Stimulated activated naive CD4-positive, alpha-beta T cell (primary cell): ENCODE measurements around the gene PPFIA3.
"Not testable (repeated sequence)": the region's sequence is repeated elsewhere in the genome, so short reads cannot be mapped to it uniquely, and the experiment has no call there.

Experiments used
- DNase-seq, 6 experiments: peaks; one replicate each; lab custom pipeline; 2025; lab: John Stamatoyannopoulos, UW

PPFIA3 gene

DNA sequence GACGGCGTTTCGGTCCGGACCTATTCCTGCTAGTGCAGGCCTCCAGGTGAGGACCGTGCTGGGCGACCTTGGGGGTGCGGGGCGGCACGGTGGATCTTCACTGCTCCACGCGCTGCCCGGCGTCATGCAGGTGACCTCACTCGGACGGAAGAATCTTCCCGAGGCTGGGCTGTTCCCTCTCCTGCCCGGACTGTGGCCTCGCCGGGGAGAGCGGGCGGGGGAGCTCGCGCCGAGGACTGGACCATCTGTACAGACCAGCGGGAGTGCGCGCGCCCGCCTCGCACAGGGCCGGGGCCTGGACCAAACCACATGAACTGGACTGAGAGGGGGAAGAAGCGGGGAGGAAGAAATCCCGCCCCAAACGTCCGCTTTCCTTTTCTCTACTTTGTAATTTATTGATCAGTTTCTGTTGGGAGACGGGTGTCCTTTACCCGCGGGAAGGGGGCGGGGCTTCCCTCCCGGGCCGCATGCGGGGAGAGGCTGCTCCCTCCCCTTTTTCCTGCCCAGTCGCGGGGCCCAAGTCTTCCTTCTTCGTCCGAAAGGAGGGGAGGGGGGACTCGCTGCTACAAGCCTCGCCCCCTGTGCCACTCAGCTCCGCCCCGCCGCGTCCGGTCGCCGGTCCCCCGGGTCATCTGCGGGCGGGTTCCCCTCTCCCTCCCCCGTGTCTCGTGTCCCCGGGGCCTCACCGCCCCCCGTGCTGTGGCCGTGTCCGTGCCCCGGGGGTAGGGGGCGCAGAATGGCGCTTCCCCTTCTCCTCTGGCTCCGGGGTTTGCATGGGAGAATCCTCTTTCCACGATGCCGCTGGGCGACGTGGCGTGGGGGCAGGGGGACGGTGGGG lies 31.0 kb downstream of the PPFIA3 start:
- peak in 3 of 6 experiments; percentile 7 to 45 (median 23) for DNase-seq

DNA sequence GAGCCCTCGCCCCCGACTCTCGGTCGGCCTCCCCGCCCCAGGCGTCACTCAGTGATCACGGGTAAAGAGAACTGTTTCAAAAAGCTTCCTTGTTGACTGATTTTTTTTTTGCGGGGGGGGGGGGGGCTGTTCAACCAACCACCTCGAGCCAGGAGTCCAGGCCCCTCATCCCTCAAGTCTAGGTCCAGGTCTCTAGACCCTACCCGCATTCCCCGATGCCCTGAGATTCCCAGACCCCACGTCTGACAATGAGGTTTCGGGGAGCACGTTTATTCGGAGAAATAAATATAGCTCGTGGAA lies 31.6 kb downstream of the PPFIA3 start:
- no peak for DNase-seq

DNA sequence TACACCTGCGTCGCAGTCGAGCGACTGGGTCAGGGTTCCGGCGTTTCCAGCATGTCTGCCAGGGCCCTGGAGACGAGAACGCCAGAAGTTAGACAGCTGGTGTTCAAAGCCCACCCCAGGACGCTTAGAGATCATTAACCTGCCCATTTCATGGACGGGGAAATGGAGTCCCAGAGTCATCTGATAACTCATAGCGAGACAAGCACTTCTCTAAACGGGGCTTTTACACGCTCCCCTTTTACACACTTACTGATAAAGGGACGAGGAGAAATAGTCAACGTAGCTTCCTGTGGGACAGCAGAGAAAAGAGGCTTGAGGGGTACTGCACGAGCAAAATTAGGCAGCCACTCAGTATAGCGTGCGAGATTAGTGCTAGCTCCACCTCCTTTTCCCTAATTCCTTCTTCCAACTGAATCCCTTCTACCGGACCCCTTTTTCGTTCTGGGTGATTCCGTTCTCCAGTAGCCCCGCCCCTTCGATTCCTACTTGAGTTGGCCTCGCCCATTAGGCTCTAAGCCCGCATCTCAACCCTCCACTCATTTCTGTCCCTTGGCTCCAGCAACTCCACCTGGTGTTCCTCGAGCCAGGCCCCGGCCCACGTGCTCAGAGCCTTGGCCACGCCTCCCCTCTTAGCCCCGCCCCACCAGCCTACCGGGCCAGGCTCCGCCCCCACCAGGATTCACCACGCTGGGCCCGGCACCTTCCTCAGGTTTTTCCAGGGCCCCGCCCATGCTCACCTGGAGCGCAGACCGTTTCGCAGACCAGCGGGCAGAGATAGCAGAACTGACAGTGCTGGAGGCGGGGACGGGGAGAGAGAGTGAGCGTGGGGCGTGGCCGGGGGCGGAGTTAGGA lies 32.1 kb downstream of the PPFIA3 start:
- peak in 5 of 6 experiments; percentile 12 to 45 (median 22) for DNase-seq

DNA sequence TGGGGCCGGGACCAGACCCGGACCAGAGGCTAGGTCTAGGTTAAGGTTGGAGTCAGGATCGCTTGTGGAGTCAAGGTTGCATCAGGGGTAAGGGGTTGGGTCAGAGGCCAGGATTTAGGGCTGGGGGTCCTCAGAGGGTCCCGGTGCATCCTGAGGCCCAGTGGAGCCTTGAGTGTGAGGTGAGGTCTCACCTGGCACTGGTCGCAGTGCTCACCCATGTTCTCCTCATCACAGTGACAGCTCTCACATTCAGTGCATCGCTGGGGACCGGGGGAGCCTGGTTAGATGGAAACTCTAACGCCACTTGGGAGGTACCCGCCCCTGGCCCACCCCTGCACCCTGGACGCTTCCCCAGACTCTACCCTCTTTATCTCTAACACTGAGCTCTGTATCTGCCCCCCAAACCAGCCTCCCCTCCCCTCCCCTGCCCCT lies 32.8 kb downstream of the PPFIA3 start:
- DNase-seq: no peak

DNA sequence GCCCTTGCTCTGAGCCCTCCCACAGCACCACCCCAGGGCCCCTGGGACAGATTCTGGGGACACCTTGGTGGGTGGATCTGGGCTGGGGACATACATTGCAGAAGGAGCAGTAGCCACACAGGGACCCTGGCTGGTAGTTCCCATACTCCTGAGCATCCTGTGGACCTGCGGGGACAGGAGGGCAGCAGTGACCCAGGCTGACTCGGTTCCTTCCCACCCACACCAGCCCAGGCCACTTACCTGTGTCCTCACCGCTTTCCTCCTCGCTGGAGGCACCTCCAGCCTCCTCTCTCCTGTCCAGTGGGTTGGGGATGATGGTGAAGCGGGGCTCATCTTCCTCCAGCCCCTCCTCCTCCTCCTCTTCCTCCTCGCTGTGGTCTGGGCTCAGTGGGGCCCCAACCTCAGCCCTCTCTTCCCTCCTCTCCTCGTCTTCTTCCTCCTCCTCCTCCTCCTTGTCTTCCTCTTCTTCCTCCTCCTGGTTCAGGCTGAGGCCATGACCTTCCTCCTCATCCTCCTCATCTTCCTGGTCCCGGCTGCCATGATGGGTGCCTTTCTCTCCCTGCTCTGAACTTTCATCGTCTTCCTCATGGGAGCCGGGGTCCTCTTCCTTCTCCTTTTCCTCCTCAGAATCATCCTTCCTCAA lies 33.9 kb downstream of the PPFIA3 start:
- DNase-seq: no peak

DNA sequence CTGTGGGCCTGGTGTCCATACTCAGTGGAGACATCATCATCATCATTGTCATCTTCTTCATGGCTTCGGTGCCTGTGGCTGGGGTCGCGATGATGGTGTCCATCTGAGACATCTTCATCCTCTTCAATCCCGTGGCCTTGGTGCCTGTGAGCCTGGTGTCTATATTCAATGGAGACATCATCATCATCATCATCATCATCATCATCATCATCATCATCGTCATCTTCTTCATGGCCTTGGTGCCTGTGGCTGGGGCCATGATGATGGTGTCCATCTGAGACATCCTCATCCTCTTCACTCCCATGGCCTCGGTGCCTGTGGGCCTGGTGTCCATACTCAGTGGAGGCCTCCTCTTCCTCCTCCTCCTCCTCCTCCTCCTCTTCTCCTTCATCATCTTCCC lies 34.9 kb downstream of the PPFIA3 start:
- no peak for DNase-seq

DNA sequence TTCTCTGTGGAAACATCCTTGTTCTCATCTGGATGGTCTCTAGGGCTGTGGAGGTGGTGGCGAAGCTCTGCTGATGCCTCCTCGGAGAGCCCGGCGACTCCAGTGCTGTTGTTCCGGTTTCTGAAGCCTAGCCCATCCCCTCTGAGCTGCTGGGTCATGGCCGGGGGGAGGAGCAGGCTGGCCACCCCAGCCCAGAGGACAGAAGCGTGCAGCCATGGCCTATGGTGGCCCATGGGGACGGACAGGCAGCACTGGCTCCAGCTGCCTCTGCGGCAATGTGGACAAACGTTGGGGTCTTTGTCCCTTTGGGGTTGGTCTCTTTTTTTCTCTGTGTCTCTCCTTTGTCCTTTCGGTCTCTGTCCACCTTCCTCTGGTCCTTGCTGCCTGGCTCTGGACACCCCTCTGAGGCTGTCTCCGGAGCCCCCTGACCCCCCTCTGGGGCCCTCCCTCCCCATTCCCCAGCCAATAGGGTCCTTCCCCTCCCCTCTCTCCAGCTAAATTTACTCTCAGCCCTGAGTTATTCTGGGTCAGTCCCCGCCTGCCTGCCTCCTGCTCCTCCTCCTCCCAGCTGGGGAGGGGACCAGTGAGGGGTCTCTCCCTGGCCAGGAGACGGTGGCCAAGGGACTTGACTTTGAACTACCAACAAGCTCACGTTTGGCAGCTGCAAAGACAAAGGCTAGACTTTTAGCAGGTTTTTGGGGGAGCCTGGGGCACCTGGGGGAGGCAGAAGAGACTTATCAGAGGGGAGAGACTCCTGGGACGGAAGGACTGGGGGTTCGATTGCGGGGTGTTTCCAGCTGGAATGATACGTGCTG lies 35.9 kb downstream of the PPFIA3 start, which contains the start of gene HRC:
TSS of gene HRC (minus strand) at position 392 of the 815 bp plus-strand sequence. CDS start at position 233, 159 bp downstream.
- no peak for DNase-seq

DNA sequence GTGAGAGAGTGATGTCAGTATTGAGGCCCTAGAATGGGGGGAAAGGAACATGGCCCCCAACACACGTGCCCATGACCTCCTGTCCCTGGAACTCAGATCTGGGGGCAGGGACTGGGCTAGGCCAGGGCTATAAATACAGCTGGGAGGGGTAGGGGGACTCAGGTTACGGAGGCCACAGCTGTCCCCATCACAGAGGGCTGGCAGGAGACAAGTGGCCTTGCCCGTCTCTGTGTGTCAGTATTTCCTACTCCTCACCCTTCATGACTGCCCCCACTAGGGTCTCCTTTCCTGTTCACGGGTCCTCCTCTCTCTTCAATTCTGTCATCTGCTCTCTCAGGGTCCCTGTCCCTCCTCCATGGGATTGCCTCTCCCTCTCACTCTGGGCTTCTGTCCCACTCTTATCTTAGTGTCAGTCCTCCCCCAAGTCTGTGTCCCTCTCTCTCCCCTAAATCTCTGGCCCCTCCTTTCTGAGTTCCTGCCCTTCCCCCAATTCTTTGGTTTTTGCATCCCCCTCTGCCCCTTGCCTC lies 36.5 kb downstream of the PPFIA3 start:
- DNase-seq: no peak

DNA sequence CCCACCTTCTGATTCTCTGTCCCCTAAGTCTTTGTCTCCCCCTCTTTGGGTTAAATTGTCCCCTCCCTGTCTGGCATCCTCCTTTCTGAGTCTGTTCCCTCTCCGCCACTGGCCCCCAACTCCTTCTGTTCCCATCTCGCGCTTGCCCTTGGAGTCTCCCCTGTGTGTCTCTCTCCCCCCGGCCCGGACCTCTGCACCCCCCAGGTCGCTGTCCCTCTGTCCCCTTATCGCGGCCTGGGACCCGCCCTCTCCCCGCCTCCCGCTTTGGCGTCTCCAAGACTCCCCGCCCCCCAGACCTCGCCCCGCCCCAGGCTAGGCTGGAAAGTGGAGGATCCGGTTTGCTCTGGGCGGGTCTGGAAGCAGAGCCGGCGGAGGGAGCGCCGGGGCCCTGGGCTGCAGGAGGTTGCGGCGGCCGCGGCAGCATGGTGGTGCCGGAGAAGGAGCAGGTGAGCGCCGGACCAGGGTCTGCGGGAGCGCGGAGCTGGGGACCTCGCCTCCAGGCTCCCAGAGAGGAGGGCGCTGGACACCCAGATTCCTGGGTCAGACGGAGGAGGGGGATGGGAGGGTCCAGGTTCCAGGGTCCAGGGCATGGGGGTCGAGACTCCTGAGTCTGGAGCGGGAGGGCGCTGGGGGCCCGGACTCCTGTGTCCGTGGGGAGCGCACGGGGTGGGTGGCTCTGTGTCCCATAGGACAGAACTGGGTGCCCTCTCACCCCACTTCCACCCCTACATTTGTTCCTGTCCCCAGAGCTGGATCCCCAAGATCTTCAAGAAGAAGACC lies 38.3 kb downstream of the PPFIA3 start, which contains the start of gene TRPM4:
TSS of gene TRPM4 (plus strand) at position 348 of the 780 bp plus-strand sequence. CDS start at position 423, 75 bp downstream.
- DNase-seq: peak in 3 of 6 experiments; percentile 6 to 33 (median 12)

DNA sequence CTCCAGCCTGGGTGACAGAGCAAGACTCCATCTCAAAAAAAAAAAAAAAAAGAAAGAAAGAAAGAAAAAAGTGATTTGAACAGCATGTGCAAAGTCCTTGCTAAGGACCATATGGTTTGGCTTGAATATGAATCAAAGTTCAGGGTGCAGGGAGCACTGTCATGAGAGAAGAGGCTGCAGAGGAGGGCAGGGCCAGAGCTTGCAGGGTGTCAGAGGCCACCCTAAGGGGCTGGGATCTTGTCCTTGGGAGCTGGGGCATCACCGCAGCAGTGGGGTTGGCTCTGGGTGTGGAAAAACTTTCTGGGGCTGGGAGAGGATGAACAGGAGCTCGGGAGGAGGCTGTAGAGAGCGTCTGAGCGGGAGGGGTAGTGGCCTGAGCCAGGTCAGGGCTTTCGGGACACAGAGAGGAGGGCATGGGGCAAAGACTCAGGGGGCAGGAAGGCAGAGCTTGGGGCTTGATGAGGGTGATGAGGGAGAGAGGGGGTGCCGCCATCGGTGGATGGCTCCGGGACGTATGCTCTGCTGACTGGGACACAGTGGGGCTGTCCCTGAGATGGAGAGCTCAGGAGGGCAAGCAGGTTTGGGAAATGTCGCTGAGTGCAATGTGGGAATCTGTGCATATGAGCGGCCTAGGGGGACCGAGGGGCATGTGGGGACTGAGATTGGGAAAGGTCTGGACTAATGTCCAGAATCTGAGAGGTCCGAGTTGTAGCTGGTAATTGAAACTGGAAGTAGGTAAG lies 41.3 kb downstream of the PPFIA3 start:
- DNase-seq: no peak

DNA sequence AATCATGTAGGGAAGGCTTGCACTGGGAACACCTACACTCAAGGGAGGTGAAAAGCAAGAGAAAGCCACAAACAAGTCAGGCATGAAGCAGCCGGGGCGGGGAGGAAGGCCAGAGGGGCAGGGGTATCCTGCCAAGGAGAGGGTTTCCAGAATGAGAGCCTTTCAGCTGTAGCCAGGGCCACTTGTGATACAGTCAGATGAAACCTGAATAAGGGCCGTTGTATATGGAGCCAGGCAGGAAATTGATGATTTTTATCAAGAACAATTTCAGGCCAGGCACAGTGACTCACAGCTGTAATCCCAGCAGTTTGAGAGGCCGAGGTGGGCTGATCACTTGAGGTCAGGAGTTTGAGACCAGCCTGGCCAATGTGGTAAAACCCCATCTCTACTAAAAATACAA lies 42.6 kb downstream of the PPFIA3 start:
- DNase-seq: no peak

DNA sequence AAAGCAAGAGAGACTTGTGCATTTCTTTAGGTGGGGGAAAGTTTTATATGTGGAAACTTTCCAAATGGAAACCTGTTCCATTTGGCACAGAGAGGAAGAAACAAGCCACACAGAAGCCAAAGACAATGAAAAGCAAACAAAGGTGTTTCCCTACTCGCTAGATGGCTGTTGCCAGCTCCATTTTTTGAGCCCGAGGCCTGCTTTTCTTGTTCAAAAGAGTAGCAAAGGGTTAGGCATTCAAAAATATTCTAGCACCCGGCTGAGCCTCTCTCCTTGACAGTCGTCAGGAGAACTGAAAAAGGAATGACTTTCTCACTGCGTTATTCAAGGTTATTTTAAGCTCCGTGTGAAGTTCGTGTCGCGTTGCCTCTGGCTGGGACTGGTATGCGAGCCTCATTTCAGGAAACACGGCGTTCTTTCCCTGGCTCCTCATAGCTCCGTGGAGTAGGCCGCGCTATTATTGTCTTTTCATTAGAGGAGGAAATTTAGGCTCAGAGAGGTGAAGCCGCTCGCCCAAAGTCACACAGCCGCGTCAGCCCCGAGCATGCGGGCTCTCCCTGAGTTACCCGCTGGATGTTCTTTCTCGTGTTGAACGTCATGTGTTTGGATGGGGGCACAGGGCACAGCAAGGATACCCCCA lies 45.9 kb downstream of the PPFIA3 start:
- DNase-seq: no peak

DNA sequence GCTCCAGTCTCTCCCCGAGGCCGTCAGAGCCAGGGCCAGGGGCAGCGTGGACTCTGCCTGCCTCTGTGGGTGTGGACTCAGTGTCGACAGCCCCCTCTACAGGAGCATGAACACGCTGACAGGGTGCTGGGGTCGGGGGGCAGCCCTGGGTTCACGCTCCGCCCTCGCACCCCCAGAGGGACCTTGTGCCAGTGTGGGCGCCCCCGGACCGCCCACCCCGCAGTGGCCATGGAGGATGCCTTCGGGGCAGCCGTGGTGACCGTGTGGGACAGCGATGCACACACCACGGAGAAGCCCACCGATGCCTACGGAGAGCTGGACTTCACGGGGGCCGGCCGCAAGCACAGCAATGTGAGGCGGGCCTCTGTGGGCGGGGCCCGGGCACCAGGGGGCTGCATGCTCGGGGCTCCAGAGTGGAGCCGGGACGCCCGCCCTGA lies 46.5 kb downstream of the PPFIA3 start:
- DNase-seq: no peak

DNA sequence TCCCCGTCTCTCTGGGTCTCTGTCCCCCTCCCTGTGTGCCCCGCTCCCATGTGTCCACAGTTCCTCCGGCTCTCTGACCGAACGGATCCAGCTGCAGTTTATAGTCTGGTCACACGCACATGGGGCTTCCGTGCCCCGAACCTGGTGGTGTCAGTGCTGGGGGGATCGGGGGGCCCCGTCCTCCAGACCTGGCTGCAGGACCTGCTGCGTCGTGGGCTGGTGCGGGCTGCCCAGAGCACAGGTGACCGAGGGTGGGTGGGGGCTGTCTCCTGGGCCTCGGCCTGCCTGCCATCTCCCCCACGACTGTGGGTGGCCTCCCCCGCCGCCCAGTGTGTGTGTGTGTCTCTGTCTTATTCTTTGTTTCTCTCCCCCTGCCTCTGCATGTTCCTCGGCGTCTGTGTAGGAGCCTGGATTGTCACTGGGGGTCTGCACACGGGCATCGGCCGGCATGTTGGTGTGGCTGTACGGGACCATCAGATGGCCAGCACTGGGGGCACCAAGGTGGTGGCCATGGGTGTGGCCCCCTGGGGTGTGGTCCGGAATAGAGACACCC lies 48.6 kb downstream of the PPFIA3 start:
- no peak for DNase-seq

DNA sequence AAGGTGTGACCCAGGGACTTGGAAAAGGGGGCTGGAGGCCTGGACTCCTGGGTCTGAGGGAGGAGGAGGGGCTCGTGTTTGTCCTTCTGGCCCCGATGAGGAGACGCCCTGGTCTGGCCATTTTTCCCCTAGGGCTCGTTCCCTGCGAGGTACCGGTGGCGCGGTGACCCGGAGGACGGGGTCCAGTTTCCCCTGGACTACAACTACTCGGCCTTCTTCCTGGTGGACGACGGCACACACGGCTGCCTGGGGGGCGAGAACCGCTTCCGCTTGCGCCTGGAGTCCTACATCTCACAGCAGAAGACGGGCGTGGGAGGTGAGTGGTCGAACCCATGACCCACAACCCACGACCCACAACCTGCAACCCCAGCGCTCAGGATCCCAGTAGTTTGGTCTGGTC lies 49.1 kb downstream of the PPFIA3 start:
- DNase-seq: no peak

DNA sequence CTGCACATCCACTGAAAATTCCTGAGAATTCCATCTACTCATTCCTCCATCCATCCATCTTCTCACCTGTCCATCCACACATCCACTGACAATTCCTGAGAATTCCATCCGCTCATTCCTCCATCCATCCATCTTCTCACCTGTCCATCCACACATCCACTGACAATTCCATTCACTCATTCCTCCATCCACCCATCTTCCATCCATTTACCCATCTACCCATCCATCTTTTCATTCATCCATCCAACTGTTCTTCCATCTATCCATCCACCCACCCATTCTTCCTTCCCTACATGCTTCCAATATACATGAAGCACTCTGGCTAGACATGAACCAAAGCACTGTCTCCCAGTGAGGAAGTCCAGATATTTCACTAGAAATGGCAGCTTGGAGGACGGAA lies 53.9 kb downstream of the PPFIA3 start:
- DNase-seq: no peak

DNA sequence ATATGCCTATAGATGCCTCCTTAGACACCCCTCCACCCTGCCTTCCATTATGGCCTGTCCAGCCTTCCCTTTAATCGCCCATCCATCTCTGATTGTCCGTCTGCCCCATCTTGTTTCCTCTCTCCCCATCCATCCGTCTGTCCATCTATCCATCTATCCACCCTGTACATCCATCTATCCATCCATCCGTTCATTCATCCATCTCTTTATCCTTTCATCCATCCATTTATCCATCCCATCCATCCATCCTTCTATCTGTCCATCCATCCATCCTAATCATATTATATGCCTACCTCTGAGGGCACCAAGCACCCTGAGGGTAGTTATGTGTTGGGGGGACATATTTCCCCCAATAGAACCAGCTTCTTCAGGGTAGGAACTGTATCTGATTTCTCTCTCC lies 61.3 kb downstream of the PPFIA3 start:
- no peak for DNase-seq

DNA sequence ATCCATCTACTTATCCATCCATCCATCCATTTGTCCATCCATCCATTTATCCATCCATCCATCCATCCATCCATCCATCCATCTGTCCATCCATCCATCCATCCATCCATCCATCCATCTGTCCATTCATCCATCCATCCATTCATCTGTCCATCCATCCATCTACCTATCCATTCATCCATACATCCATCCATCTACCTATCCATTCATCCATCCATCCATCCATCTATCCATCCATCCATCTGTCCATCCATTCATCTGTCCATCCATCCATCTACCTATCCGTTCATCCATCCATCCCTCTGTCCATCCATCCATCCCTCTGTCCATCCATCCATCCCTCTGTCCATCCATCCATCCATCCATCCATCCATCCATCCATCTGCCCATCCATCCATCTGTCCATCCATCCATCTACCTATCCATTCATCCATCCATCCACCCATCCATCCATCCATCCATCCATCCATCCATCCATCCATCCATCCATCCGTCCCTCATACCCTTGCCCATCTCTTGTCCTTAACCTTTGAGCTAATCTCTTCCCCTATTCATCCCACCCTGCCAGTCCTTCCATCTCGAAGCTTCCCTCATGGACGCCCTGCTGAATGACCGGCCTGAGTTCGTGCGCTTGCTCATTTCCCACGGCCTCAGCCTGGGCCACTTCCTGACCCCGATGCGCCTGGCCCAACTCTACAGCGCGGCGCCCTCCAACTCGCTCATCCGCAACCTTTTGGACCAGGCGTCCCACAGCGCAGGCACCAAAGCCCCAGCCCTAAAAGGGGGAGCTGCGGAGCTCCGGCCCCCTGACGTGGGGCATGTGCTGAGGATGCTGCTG lies 62.9 kb downstream of the PPFIA3 start:
- not testable (repeated sequence) for DNase-seq
